HL-60 (cell line): ENCODE data around the gene ABHD17B.

Source experiments
- CTCF ChIP-seq: IDR thresholded peaks from one replicate; pipeline ENCODE4 v1.5.1; 2011; ENCODE audit warnings: low read length, control low read depth, inconsistent platforms; ENCODE audit not compliant: insufficient read depth
- GABPA ChIP-seq: IDR thresholded peaks from 2 replicates; pipeline ENCODE4 v1.6.1; 2012; ENCODE audit warnings: low read depth
- POLR2AphosphoS5 ChIP-seq: IDR thresholded peaks from 2 replicates; pipeline ENCODE4 v1.6.1; 2012; ENCODE audit warnings: low read depth
- REST ChIP-seq: IDR thresholded peaks from 2 replicates; pipeline ENCODE4 v1.6.1; 2012; ENCODE audit warnings: low read depth; ENCODE audit not compliant: insufficient replicate concordance

- TF ChIP-seq CTCF (no peak), POLR2AphosphoS5 (no peak), REST (no peak), GABPA (no peak)
Measured at GRCh38 chr9:71929791-71930440, 18.9 kb upstream of the ABHD17B start.
